Endothelial cell of umbilical vein (primary cell): ENCODE measurements around the gene EFNA5. TPM values are rescaled to one million over a fixed set of nuclear protein-coding genes. Genes with fewer than 3 reads are reported as not detected.

Experiments used
- BruUV-seq: library from RNA; stranded (reverse); fragments of 400-500 nt; replicated peaks from 2 replicates; lab custom pipeline; 2021; lab: Mats Ljungman, UMichigan
- CTCF ChIA-PET: fragments of 300-600, 350-600 bp; sonication (Branson Sonifier 250); formaldehyde crosslinking; loops from one replicate; lab custom pipeline; 2021; ENCODE audit warnings: antibody characterized with exemption, inconsistent platforms; lab: Charles Lee
- POLR2A ChIA-PET: fragments of 300-600, 350-600 bp; sonication (Branson Sonifier 250); formaldehyde crosslinking; loops from one replicate; lab custom pipeline; 2021; ENCODE audit warnings: antibody characterized with exemption, inconsistent platforms; lab: Charles Lee
- DNase-seq: peaks from one replicate; pipeline ENCODE4 v3.0.0-alpha.2; 2011; ENCODE audit warnings: low read depth, low spot score
- FAIRE-seq: peaks from 2 replicates; lab custom pipeline; 2011; peaks lifted over from hg19 to GRCh38; lab: Jason Lieb, UNC
- H2AFZ ChIP-seq: 2 replicates; pipeline ENCODE4 v1.6.0; 2012; ENCODE audit warnings: low read depth, low read length, control low read depth, inconsistent platforms
- H3K27ac ChIP-seq: 2 replicates; pipeline ENCODE4 v1.5.1; 2011; ENCODE audit warnings: low read depth, mild to moderate bottlenecking, control low read depth, low read length, moderate library complexity; ENCODE audit not compliant: insufficient read depth
- H3K27me3 ChIP-seq, 2 experiments: 2 replicates each; pipeline versions ENCODE4 v1.6.0 to v1.6.1; 2011; ENCODE audit warnings: low read length in 2 of 2, mixed read lengths in 1 of 2; ENCODE audit not compliant: control insufficient read depth in 2 of 2, insufficient read depth in 2 of 2
- H3K36me3 ChIP-seq, 2 experiments: 2 replicates in 1 of 2; 3 replicates in 1 of 2; pipeline ENCODE4 v1.5.1; 2011; ENCODE audit warnings: low read length in 2 of 2, mild to moderate bottlenecking in 1 of 2, moderate library complexity in 1 of 2; ENCODE audit not compliant: control insufficient read depth in 2 of 2, insufficient read depth in 2 of 2; ENCODE audit errors: extremely low read depth in 1 of 2
- H3K4me1 ChIP-seq: 3 replicates; pipeline ENCODE4 v1.5.1; 2011; ENCODE audit warnings: mild to moderate bottlenecking, low read length; ENCODE audit not compliant: control insufficient read depth, insufficient read depth; ENCODE audit errors: extremely low read depth
- H3K4me2 ChIP-seq: 2 replicates; pipeline ENCODE4 v1.6.1; 2011; ENCODE audit warnings: low read length, control low read depth, mixed read lengths; ENCODE audit not compliant: insufficient read depth
- H3K4me3 ChIP-seq, 3 experiments: fragments of 200-600 bp in 1 of 3; sonication (generic), shearing (Covaris generic) in 1 of 3; replicated peaks in 1 of 3; 2 replicates each; pipeline ENCODE4 v1.5.1; 2011 to 2016; ENCODE audit warnings: control low read depth in 3 of 3, low read length in 3 of 3, mild to moderate bottlenecking in 2 of 3, inconsistent platforms in 1 of 3, low read depth in 1 of 3, moderate library complexity in 1 of 3; ENCODE audit not compliant: insufficient read depth in 1 of 3
- H3K79me2 ChIP-seq: 2 replicates; pipeline ENCODE4 v1.6.0; 2012; ENCODE audit warnings: low read length, inconsistent platforms; ENCODE audit not compliant: control insufficient read depth, insufficient read depth
- H3K9ac ChIP-seq: replicated peaks from 2 replicates; pipeline ENCODE3; 2011; ENCODE audit warnings: low read length, control low read depth; ENCODE audit not compliant: insufficient read depth; ENCODE audit errors: extremely low read depth
- H3K9me1 ChIP-seq: replicated peaks from 3 replicates; pipeline ENCODE4 v1.6.0; 2011; ENCODE audit warnings: mild to moderate bottlenecking, low read length; ENCODE audit not compliant: control insufficient read depth, insufficient read depth; ENCODE audit errors: extremely low read depth
- H3K9me3 ChIP-seq: replicated peaks from 2 replicates; pipeline ENCODE4 v1.5.1; 2012; ENCODE audit warnings: low read length, inconsistent platforms; ENCODE audit not compliant: control insufficient read depth, insufficient read depth
- H4K20me1 ChIP-seq: replicated peaks from 2 replicates; pipeline ENCODE3; 2011; ENCODE audit warnings: mild to moderate bottlenecking, low read length; ENCODE audit not compliant: control insufficient read depth, insufficient read depth; ENCODE audit errors: extremely low read depth
- CTCF ChIP-seq, 2 donors: IDR thresholded peaks; 1 replicate in 1 of 2; 2 replicates in 1 of 2; pipeline ENCODE4 v1.5.1; 2011; ENCODE audit warnings: low read length in 2 of 2, mild to moderate bottlenecking in 2 of 2, moderate library complexity in 2 of 2, control low read depth in 1 of 2, inconsistent platforms in 1 of 2, low read depth in 1 of 2; ENCODE audit not compliant: insufficient read depth in 1 of 2; ENCODE audit errors: extremely low read depth in 1 of 2
- EZH2 ChIP-seq: IDR thresholded peaks from 2 replicates; pipeline ENCODE4 v1.6.1; 2012; ENCODE audit warnings: borderline replicate concordance, low read depth, mild to moderate bottlenecking, moderate library complexity, low read length, inconsistent platforms; ENCODE audit not compliant: severe bottlenecking
- FOS ChIP-seq: IDR thresholded peaks from 2 replicates; pipeline ENCODE4 v1.6.1; 2011; ENCODE audit warnings: mild to moderate bottlenecking, low read length, moderate library complexity, borderline replicate concordance; ENCODE audit not compliant: insufficient read depth
- GATA2 ChIP-seq: IDR thresholded peaks from 2 replicates; pipeline ENCODE4 v1.7.0; 2011; ENCODE audit warnings: low read depth, mild to moderate bottlenecking, moderate library complexity, mixed read lengths, low read length; ENCODE audit not compliant: insufficient read length, insufficient read depth
- JUN ChIP-seq: IDR thresholded peaks from 2 replicates; pipeline ENCODE4 v1.6.1; 2011; ENCODE audit warnings: borderline replicate concordance, low read depth; ENCODE audit not compliant: insufficient read length, insufficient read depth
- MYC ChIP-seq: IDR thresholded peaks from one replicate; pipeline ENCODE4 v1.6.1; 2011; ENCODE audit warnings: mild to moderate bottlenecking, low read depth, low read length
- POLR2A ChIP-seq: IDR thresholded peaks from 2 replicates; pipeline ENCODE4 v1.6.1; 2012; ENCODE audit warnings: low read depth, mild to moderate bottlenecking, control low read depth, low read length
- POLR2AphosphoS5 ChIP-seq: IDR thresholded peaks from 2 replicates; pipeline ENCODE4 v1.6.1; 2012; ENCODE audit warnings: low read depth, mild to moderate bottlenecking, control low read depth, low read length, moderate library complexity; ENCODE audit not compliant: insufficient read depth
- dilution Hi-C: fragments of 300-500 bp; cut with MboI; formaldehyde crosslinking; loops from one replicate; pipeline ENCODE4 v1.15.0; 2019; ENCODE audit warnings: low sequenced_read_pairs; ENCODE audit not compliant: extremely low pct_ligation_motif_present
- intact Hi-C: fragments of 100-400 bp; cut with micrococcal nuclease; formaldehyde crosslinking; loops from one replicate; pipeline ENCODE4 v1.10.0; 2022
- polyA plus RNA-seq, 4 experiments: library from polyadenylated mRNA; depleted of rRNA in 3 of 4; stranded (reverse) in 3 of 4; unstranded in 1 of 4; fragments of >200 nt; gene quantifications; 2 replicates each; pipeline versions ENCODE4 v1.2.1 to v1.2.3, GENCODE V29; 2011 to 2012; ENCODE audit warnings: missing spikeins in 1 of 4
- total RNA-seq: library from RNA; stranded (reverse); gene quantifications from 2 replicates; pipeline ENCODE4 v1.2.3, GENCODE V29; 2021
- TF ChIP-seq, protein P1 (sequence below): IDR thresholded peaks from 2 replicates; pipeline ENCODE4 v1.6.1; 2011; ENCODE audit not compliant: insufficient read depth, insufficient read length

Gene EFNA5
- total and polyA plus RNA-seq, 2 donors (not counting 3 experiments of a cell fraction or from before 2014, with no cell fraction given), result 13.6 to 22.1 TPM

- ChIA-PET POLR2A (no interaction called here), CTCF (no interaction called here)
- no TSS peak for BruUV-seq
- H3K36me3 ChIP-seq, result no peaks in the 10 kb centered on the region
- H3K9me1 ChIP-seq, result no peaks in the 10 kb centered on the region
- no peak overlapping the region for H3K27ac ChIP-seq
- H2AFZ ChIP-seq, result no peak overlapping the region
- H3K4me3 ChIP-seq, result no peak overlapping the region
- no peaks in the 10 kb centered on the region for H3K79me2 ChIP-seq
- FAIRE-seq (no peak), DNase-seq (no peak)
- H3K27me3 ChIP-seq, result no peaks in the 10 kb centered on the region
- H3K4me2 ChIP-seq, result no peak overlapping the region
- TF ChIP-seq, protein P1, sequence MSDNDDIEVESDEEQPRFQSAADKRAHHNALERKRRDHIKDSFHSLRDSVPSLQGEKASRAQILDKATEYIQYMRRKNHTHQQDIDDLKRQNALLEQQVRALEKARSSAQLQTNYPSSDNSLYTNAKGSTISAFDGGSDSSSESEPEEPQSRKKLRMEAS, result no peak
- TF ChIP-seq POLR2AphosphoS5, result no peak
- no peak for TF ChIP-seq FOS
- no peak for TF ChIP-seq POLR2A
- TF ChIP-seq MYC, result no peak
- TF ChIP-seq GATA2, result no peak
- TF ChIP-seq CTCF (IDR thresholded peaks at IDR 0.05; ENCODE audit: extremely low read depth in 1 of 2, insufficient read depth in 1 of 2, low read depth in 1 of 2, low read length in 2 of 2), result no peak
- no peak for TF ChIP-seq EZH2
- TF ChIP-seq JUN, result no peak
- intact Hi-C loops, result no loop called here
- H4K20me1 ChIP-seq, result no peaks in the 10 kb centered on the region
- H3K9ac ChIP-seq, result no peak overlapping the region
- H3K9me3 ChIP-seq, result no peaks in the 10 kb centered on the region
- dilution Hi-C loops, result no loop called here
- H3K4me1 ChIP-seq, result no peaks in the 10 kb centered on the region
Measured at GRCh38 chr5:107395632-107396350, 274.9 kb downstream of the EFNA5 start.
